NCI-H2081 (cell line): Measurements from ENCODE around the gene REN.
A peak's percentile ranks its signal among the peaks of the same experiment; 100 is the strongest.

Experiments
- DNase-seq, 2 experiments: peaks; one replicate each; lab custom pipeline; 2025; lab: John Stamatoyannopoulos, UW

The REN gene

DNA sequence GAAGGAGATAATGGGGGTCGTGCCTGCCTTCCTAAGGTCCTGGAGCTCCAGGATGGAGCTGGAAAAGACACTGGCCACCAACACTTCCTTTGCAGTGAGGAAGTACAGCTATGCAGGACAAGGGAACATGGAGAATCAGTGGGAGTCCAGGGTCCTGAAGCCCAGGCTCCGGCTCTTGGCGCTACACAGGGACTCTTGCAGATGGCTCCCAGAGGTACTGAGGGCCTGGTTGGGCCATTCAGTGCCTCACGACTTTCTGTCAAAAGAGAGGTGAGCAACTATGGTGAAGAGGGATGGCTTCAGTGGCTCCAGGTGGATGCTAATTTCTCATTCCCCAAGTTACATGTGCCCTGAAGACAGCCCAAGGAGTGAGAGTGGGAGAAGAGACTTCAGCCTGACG is 12.5 kb downstream of the REN start:
- DNase-seq: no peak

DNA sequence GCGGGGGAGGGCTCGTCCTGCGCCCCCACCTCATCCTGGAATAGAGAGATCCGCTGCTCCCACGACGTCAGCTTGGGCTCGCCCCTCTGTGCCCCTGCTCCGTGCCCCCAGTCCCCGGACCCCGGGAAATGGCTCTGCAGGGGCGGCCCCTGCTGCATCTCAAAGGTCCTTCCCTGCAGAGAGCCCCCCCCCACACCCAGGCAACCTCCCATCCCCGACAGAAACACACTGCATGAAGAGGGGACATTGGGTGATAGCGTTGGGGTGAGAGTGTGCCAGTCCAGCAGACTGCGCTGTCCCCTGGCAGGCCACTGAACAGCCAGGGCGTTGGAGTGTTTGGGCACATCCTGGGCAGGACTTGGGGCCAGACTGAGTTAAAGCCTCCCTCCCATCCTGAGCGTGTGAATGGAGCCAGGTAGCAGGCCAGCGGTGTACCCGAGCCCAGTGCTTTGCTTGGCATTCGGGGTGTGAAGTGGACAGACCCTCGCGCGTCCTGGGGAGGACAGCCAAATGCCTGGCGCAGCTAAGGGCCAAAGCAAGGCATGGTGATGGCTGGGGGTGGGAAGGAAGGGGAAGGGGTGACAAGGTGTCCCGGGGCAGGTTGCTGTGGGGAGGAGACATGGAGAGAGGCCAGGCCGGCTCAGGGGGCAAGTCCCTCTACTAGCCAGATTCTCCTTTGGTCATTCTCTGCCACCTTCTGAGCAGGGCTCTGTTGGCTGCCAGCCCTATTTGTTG is 13.7 kb downstream of the REN start:
- no peak for DNase-seq

DNA sequence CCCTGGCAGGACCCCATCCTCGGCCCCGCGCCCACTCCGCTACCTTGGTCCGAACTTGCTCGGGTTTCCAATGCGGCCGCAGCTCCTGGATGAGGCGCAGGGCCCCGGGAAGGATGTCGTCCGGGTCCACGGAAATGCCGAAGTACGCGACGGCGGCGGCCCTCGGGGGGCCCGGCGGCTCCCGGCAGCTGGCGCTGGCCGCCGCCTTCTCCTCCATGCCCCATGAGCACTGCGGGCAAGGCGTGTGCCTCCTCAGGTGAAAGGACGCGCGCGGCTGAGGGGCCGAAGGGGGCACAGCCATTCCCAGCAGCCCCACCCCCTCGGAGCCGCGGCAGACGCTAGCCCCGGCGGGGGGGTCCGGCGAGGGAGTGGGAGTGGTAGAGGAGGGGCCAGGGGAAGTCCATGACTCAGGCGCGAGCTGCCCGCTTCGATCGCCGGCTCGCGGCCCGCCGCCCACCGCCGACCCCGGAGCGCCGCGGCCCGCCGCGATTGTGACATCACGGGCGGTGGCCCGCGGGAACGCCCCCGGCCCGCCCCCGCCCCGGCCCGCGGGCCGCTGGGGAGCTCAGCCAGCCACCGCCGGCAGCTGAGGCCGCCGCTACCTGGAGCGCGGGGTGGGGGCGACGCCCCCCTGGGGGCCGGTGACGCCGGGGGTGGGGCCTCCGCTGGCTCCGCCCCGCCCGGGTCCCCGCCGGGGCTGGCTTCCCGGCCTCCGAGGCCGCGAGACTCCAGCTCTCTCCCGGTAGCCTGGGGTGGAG is 14.4 kb downstream of the REN start, which contains the start of gene ETNK2:
ETNK2 (minus strand) TSS at position 493 of the 758 bp plus-strand sequence; CDS start at position 301, 192 bp downstream.
- DNase-seq: peak; percentile 55 to 67

DNA sequence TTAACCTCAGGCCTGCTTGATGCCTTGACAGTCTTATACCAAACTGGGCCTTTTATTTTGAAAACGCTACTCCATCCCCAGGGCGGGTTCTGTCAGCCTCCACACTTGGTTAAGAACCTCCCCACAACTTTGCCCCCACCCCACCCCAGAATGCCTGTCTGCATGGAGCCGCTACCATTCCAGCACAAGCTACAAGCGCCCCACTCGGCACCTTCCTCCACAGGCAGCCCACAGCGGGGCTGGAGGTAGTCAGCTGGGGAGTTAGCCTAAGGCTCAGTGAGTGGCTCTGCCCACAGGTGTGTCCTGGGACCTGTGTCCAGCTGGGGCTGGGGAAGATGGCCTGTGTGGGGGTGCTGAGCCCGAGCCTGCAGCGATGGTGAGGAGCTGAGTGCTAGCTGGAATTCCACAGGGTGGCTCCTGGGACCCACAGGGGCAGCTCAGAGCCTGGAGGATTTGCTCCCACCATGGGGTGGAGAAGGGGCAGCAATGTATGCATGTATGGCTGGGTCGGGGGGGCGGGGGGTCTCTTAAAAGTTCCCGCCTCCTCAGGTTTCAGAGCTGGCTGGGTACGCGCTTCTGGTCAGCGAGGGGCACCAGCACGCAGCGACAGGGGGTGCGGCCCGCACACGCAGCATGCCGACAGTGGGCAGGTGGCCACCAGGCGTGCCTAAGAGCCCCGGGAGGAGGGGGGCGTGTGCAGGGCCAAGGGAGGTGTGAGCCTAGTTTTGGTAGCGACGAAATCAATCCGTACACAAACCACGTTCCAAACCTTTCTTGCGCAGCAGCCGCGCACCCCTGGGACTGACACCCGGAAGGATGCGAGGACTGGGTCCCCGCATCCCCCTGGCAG is 15.2 kb downstream of the REN start:
- no peak for DNase-seq

DNA sequence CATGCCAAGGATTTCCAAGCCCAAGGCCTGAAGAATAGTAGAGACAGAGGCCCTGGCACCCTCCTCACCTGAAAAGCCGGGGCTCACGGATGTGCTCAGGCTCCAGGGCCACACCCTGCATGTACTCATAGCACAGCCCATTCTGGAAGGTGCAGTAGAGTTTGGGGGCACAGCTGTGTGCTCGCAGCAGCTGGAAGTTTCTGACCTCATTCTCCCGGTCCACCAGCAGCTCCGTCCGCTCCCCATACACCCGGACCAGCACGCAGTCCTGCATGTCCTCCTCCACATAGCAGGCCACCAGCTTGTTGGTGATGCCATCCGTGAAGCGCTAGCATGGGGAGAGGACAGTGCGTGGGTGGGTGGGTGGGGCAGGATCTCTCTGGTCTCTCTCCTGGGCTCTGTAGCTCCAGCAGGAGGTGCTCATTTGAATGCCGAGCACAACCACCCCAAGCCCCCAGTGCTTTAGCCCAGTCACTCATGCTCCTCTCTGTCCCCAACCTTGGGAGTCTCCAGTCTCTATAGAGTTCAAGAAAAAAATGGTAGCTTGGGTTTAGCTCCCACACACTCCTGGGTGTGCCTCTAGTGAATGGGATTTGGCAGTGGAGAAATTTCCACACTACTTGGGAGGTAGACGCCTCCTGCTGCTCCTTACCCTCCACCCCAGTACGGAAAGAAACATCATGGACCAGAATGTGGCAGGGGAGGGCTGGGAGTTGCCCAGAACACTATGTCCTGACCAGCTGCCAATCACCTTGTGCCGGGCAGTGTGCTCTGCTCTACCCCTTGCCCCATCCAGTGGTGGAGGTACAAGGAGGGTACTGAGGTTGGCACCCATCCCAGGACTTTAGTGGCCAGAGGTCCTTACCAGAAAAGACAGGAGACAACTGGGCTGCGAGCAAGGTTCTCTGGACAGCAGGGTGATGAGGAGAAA is 16.2 kb downstream of the REN start:
- no peak for DNase-seq

DNA sequence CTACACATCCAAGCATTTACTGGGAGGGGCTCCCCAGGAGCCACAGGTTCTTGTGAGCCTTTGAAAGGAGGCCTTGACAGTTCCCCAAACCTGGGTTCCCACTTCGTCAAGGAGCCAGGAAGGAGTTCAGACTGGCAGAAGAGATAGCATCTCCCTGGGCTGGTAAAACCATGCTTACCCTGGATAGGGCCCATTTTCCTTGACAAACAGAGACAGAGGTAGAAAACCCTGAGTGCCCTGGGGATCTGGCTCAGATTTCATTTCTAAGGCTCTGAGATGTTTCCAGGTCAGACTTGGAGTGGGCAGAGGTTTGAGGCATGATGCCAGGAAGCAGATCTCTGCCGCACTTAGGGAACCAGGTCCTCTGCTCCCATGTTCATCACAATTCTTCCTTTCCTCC is 17.0 kb downstream of the REN start:
- DNase-seq: no peak

DNA sequence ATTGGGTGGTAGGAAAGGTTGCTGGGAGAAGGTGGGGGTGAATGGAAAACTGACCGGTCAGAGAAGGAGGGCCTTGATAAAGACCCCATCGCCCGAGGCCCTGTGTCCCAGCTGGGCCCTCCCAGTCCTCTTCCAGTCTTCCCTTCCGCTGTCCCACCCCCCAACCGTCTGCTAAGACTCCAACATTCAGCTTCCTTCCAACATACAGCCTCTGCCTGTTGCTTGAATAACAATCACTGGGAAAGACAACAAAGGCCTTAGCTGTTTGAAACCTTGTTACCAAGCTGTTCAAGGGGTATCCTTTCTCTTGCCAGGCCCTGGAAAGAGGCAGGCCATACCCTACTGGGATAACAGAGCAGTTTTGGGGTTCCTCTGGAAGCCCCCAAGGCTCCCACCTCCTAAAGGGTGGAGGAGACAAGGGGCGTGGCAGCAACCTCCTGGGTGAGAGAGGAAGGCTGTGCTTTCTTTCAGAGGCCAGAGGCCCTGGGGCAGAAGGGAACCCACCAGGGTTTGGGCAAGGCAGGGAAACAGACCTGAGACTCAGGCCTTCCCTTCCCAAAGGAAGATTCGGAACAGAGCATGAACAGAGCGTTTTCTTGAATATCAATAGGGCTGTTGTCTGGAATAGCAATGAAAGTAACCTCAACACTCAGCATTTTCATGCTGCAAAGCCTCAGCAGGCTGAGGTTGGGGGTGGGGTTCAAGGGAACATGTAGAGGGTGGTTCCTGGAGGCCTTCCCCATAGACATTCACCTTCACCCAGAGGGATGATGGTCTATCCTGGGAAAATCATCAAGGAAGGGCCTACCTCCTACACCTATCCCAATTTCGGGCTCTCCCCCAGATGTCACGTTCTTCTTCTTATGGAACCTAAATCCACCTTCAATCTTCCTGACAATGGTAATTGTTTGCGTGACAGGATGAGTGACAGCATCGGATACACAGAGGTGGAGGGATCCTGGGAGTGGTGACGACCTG is 18.4 kb downstream of the REN start:
- DNase-seq: no peak

DNA sequence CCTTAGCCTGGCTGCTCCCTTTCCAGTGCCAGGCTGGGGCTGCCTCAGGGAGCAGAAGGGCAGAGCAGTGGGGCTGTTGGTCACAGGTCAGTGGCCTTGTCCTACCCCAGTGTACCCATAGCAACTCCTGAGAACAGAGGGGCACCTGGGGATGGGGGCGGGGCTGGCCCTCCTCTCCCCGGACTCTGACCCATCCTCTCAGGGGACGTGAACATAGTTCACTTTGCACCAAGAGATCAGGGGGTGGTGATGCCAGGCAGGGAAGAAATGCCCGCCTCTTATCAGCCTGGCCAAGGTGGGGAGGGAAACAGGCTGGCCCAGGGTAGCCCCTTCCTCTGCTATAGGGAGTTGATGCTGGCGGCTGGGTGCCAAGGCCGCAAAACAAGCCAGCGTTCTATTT is 19.2 kb downstream of the REN start:
- DNase-seq: no peak

DNA sequence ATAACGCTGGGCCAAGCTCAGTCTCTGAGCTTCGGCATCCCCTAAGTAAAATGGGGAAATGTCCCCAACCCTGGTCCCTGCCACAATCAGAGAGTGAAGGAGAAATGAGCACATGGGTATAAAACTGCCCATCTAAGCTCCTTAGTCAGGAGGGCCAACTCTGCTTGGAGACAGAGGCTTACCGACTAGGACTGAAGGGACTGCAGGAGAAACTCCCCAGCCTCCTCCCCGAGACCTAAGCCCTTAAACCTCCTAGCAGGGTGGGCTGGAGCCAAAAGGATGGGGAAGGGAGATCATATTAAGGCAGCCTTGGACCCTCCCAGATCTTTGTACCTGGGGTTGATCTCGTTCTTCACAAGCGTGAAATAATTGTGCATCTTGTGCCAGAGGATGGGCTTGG is 19.8 kb downstream of the REN start:
- DNase-seq: no peak

DNA sequence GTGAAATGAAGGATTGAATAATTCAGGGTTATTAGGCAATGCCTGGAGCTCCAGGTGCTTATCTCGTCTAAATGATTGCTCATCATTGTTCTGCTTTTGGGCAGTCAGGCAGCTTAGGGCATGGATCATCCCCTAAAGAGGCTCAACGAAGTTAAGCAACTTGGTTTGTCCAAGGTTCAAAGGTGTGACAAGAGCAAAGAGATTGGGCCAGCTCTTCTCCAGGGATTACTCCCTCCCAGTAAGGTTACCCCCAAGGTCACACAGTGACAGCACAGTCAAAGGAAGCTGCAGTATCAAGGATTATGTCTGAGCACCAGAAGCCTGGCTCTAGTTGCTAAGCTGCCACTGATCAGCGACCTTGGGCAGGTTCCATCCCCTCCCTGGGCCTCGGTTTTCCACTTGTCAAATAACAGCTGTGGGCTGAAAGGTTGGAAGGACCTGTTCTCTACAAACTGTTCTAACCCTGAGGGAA is 21.1 kb downstream of the REN start:
- no peak for DNase-seq

DNA sequence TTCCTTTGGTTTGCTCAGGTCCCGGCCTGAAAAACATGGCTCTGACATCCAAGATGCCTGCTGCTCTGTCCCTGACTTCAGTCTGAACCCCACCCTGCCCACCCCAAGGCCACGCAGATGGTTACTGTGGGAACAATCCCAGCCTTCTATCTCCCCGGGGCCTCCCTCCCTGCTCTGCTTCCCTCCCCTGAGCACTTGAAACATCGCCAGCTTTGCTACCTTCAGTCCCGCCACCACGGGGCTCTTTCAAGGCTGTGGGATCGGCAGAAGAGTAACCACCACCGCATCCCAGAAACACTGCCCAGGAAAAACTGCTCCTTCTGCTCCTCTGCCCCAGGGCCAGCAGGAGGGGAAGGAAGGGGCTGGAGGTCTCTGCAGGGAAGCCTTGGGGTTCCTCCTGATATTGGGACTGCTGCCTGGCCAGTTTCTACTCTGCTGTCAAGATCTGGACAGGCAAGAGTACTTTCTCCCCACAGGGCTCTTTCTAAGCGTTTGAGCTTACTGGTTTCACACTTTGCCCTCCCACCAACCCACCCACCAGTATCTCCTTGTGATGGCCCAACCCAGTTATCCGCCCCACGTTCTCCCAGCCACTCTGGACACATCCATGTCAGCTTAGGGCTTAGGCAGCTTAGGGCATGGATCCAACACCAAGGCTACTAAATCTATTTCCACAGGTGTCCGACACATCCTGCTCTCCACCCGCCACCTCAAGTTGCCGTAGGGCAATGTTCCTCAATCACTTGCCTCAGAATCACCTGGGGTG is 22.7 kb downstream of the REN start:
- DNase-seq: no peak

DNA sequence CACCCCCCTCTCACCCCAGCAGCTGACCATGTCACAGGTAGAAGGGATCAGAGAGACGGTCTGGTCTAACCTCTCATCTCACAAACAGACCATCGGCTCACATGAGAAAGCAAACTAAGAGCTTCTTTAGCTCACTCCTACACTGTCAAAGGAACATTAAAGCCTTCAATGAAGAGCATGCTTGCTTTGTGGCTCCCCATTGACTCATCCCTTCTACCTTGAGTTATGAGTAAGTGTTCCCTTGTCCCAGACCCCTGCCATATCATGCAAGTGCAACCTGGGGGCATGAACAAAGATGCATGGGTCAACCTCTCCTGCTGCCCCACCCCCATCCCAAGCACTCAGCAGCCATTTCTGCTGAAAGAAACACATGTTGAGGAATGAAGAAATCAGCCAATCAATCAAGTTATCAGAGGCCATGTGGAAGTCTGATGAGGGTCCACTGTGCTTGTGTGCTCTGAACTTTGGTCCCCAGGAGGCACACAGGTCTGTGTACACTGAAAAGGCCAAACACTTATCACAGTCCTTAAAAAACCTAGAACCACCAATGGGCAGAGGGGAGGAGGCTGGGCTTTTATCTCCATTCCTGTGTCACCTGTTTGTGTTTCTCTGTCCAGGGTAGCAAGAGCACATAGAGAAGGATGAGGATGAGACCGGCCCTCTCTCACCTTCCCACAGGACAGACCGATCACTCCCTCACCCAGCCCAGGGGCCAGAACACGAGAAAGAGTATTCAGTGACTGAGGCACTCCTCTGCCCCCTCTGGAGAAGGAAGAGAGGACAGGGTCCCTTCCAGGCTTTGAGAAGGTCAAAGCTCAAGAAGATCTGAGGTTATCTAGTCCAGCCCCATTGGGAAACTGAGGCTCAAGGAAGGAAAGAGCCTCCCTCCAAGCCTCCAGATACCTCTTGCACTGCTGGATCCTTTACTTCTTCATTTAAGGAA is 23.8 kb downstream of the REN start:
- no peak for DNase-seq

DNA sequence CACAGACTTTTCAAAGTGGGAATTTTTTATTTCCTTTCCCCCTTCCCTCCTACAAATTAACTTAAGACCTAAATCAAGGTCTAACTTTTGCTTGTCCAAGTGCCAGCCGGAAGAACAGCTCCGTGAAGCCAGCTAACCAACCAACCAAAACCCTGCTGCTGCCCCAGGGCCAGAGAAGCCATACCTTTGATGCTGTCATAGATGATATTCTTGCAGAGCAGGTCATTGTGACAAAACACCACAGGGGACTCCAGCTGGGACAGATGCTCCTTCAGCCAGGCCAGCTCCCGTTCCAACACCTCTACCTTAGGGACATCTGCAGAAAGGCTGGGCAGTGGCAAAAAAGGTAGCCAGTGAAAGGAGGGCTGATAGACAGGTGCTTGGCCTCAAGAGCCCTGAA is 25.0 kb downstream of the REN start:
- DNase-seq: no peak

DNA sequence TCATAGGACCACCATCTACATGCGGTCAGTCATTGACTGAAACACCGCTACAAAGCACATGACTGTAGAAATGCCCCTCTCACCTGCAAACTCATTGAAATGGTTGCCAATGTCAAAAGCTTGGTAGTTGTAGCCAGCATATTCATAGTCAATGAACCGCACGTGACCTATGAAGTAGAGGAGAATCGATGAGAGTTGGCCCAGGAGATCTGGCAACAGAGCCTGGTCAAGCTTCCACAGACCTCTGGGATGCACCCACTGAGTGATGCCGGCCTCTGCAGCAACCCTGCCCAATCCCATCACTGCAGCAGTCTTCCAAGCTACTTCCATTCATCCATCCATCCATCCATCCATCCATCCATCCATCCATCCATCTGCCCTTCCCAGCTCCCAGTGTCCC is 26.2 kb downstream of the REN start:
- DNase-seq: no peak

DNA sequence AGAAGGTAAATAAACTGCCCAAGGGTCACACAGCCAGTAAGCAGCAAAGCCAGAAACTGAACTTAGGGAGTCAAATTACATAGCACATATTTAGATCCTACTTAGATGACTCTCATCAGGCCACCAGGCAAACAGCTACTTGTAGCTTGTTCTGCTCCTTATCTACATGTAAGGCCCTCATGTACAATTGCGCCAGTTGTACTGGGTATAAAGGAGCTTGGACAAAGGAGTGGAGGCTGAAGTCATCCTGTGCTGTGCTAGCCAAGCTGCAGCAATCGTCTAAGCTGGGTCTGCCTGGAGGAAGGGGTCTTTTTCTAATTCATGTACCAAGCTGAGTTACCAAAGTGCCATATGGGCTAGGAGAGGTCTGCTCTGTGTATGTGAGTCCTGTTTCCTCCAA is 27.0 kb downstream of the REN start:
- DNase-seq: no peak

DNA sequence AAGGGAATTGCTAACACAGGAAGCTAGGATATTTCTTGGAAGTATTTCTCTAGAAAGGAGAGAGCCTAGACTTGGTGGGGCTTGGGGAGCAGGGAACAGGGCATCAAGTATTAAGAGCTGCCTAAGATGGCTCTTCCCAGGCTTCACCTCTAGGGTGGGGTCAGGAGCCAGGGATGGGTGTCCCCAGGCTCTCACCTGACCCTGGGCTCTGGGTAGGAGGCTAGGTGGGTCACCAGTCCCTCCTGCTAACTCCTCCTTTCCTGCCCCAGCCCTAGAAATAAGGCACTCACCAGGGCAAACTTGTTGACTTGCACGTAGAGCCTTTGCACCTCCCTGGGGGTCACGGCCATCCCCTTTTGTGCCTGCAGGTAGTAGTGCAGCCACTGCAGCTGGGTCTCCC is 29.3 kb downstream of the REN start:
- no peak for DNase-seq

DNA sequence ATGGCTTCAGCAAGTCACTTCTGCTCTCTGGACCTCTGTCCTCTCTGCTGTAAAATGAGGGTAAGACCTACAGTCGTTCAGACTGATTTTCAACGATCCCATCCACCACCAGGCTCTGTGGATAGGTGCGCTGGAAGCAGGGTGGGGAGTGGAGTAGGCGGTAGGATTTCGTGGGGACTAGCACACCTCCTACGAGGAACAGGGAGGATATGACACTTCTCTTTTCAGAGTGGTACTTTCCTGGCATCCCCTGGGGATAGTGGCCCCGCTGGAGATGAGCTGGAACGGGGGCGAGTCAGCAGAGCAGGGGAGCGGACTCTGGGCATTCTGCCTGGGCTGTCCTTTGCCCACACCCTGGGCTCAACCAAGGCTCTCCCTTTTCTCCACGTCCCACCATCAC is 32.0 kb downstream of the REN start:
- no peak for DNase-seq

DNA sequence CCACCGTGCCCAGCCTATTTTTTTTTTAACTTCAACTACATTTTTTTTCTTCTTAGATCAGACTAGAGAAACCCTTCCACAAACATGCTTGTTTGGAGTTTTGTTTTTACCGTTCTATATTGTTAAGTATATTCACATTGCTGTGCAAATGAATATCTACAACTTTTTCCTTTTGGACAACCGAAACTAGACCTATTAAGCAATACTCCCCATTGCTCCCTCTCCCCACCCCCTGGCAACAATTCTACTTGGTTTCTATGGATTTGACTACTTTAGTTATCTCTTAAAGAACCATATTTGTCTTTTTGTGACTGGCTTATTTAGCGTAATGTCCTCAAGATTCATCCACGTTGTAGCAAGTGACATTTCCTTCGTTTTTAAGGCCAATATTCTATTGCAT is 33.4 kb downstream of the REN start:
- DNase-seq: no peak
